SH-SY5Y (cell line): ENCODE data around the gene EXTL1.

Experiments
- GATA2 ChIP-seq: IDR thresholded peaks from 2 replicates; pipeline ENCODE4 v1.6.1; 2011; ENCODE audit warnings: mild to moderate bottlenecking, low read depth, low read length
- GATA3 ChIP-seq: IDR thresholded peaks from 2 replicates; pipeline ENCODE4 v1.6.1; 2011; ENCODE audit warnings: low read depth, mild to moderate bottlenecking, low read length, moderate library complexity

GRCh38 chr1:25997828-25998761 is 23.5 kb upstream of the EXTL1 start, which contains the start of gene PAFAH2:
- TF ChIP-seq GATA3 (no peak), GATA2 (peak; percentile 53; the same call in 1 of the 2 replicates)
